HepG2 (cell line): ENCODE data around the gene CPT1B. TPM values are rescaled to one million over a fixed set of nuclear protein-coding genes. Genes with fewer than 3 reads are reported as not detected.

Source experiments
- ATAC-seq: fragments of 200-7000 bp; cut with Tn5 transposase; 3 replicates; pipeline ENCODE4 v1.9.1; 2020; ENCODE audit warnings: mild to moderate bottlenecking, moderate library complexity
- BruUV-seq: library from RNA; stranded (reverse); fragments of 400-500 nt; replicated peaks from 2 replicates; lab custom pipeline; 2021; lab: Mats Ljungman, UMichigan
- CTCF ChIA-PET: fragments of 300-600 bp; formaldehyde crosslinking; extraction: SDS; loops from one replicate; lab custom pipeline; 2021; ENCODE audit warnings: low total read pairs, inconsistent platforms, low intra/inter-chr PET ratio; lab: Yijun Ruan, JAX
- POLR2A ChIA-PET: fragments of 350-600 bp; sonication (Branson Sonifier 250); formaldehyde crosslinking; loops from one replicate; lab custom pipeline; 2020; ENCODE audit warnings: antibody characterized with exemption, inconsistent platforms; lab: Yijun Ruan, JAX
- DNase-seq: peaks from one replicate; pipeline ENCODE4 v3.0.0-alpha.2; 2015; ENCODE audit warnings: low spot score
- FAIRE-seq: peaks from 3 replicates; lab custom pipeline; 2011; peaks lifted over from hg19 to GRCh38; lab: Jason Lieb, UNC
- H2AFZ ChIP-seq: one replicate; pipeline ENCODE4 v1.6.1; 2011; ENCODE audit warnings: low read length, inconsistent platforms
- H3K27ac ChIP-seq: fragments of 300-600 bp; 3 replicates; pipeline ENCODE4 v1.8.0; 2011; ENCODE audit warnings: mixed run types, mild to moderate bottlenecking, mixed read lengths, low read length, inconsistent platforms; ENCODE audit not compliant: insufficient read depth; ENCODE audit errors: extremely low read length
- H3K27me3 ChIP-seq, 2 experiments: fragments of 200-600 bp in 1 of 2; 2 replicates in 1 of 2; 3 replicates in 1 of 2; pipeline versions ENCODE4 v1.6.0 to v1.8.0; 2011; ENCODE audit warnings: low read length in 2 of 2, mild to moderate bottlenecking in 2 of 2, moderate library complexity in 2 of 2, inconsistent platforms in 1 of 2; ENCODE audit not compliant: insufficient read depth in 2 of 2, control insufficient read depth in 1 of 2
- H3K36me3 ChIP-seq, 2 experiments: fragments of 200-600 bp in 1 of 2; replicated peaks in 1 of 2; 2 replicates in 1 of 2; 3 replicates in 1 of 2; pipeline versions ENCODE4 v1.5.1 to v1.8.0; 2011; ENCODE audit warnings: low read length in 2 of 2, inconsistent platforms in 1 of 2; ENCODE audit not compliant: insufficient read depth in 2 of 2, control insufficient read depth in 1 of 2
- H3K4me1 ChIP-seq: 2 replicates; pipeline ENCODE4 v1.5.1; 2012; ENCODE audit warnings: low read length, inconsistent platforms; ENCODE audit not compliant: insufficient read depth
- H3K4me2 ChIP-seq: 2 replicates; pipeline ENCODE4 v1.6.0; 2011; ENCODE audit warnings: low read depth, low read length, inconsistent platforms
- H3K4me3 ChIP-seq, 3 experiments: fragments of 200-600 bp in 1 of 3; sonication (generic), shearing (Covaris generic) in 1 of 3; replicated peaks in 1 of 3; 2 replicates each; pipeline ENCODE4 v1.5.1; 2011 to 2016; ENCODE audit warnings: low read length in 3 of 3, inconsistent platforms in 2 of 3, low read depth in 2 of 3, mild to moderate bottlenecking in 2 of 3, control low read depth in 1 of 3, mixed read lengths in 1 of 3; ENCODE audit not compliant: insufficient read depth in 1 of 3
- H3K79me2 ChIP-seq: one replicate; pipeline ENCODE4 v1.6.1; 2011; ENCODE audit warnings: low read length, inconsistent platforms; ENCODE audit not compliant: insufficient read depth
- H3K9ac ChIP-seq: 2 replicates; pipeline ENCODE4 v1.6.0; 2011; ENCODE audit warnings: mild to moderate bottlenecking, low read depth, low read length, inconsistent platforms; ENCODE audit not compliant: insufficient read depth
- H3K9me3 ChIP-seq: 2 replicates; pipeline ENCODE4 v1.5.1; 2012; ENCODE audit warnings: mild to moderate bottlenecking, low read length
- H4K20me1 ChIP-seq: 2 replicates; pipeline ENCODE4 v1.6.0; 2011; ENCODE audit warnings: inconsistent platforms, mild to moderate bottlenecking, low read length, moderate library complexity; ENCODE audit not compliant: insufficient read depth
- FLYWCH1 ChIP-seq: sonication (generic); formaldehyde crosslinking; IDR thresholded peaks from 2 replicates; pipeline ENCODE4 v1.8.1; 2023; ENCODE audit warnings: mild to moderate bottlenecking, missing genetic modification reagents
- NR2F1 ChIP-seq, 2 experiments: fragments of 450-650 bp in 1 of 2; formaldehyde crosslinking in 1 of 2; IDR thresholded peaks; 2 replicates each; pipeline versions ENCODE4 v1.5.0 to v1.6.1; 2016 to 2020; ENCODE audit warnings: mild to moderate bottlenecking in 1 of 2, missing compliant biosample characterization in 1 of 2, missing genetic modification reagents in 1 of 2, moderate library complexity in 1 of 2
- POGZ ChIP-seq: sonication (generic); formaldehyde crosslinking; IDR thresholded peaks from 2 replicates; pipeline ENCODE4 v1.4.0; 2020; ENCODE audit warnings: mild to moderate bottlenecking, missing genetic modification reagents
- RBFOX2 ChIP-seq: fragments of 200-400 bp; formaldehyde crosslinking; IDR thresholded peaks from 2 replicates; pipeline ENCODE4 v1.6.1; 2017; ENCODE audit warnings: low read depth, mild to moderate bottlenecking, low read length
- RBM22 ChIP-seq: fragments of 200-400 bp; formaldehyde crosslinking; optimal IDR thresholded peaks from 2 replicates; pipeline ENCODE3; 2017; ENCODE audit warnings: mild to moderate bottlenecking, low read length, moderate library complexity
- REPIN1 ChIP-seq: sonication (generic); formaldehyde crosslinking; IDR thresholded peaks from 2 replicates; pipeline ENCODE4 v1.8.0; 2022; ENCODE audit warnings: missing genetic modification reagents, low read depth, mild to moderate bottlenecking, borderline replicate concordance
- SOX13 ChIP-seq, 3 experiments: fragments of 450-650 bp in 1 of 3; sonication (generic) in 1 of 3; formaldehyde crosslinking in 1 of 3; IDR thresholded peaks in 2 of 3; conservative IDR thresholded peaks in 1 of 3; 2 replicates each; pipeline versions ENCODE4 v1.5.0 to v1.6.1; 2016 to 2020; ENCODE audit warnings: antibody characterized with exemption in 1 of 3, mild to moderate bottlenecking in 1 of 3, missing compliant biosample characterization in 1 of 3, missing genetic modification reagents in 1 of 3, moderate library complexity in 1 of 3
- TOE1 ChIP-seq: sonication (generic); formaldehyde crosslinking; IDR thresholded peaks from 2 replicates; pipeline ENCODE4 v1.4.0; 2020; ENCODE audit warnings: mild to moderate bottlenecking, missing genetic modification reagents
- ZKSCAN1 ChIP-seq: fragments of 150-350 bp; IDR thresholded peaks from 2 replicates; pipeline ENCODE4 v1.6.1; 2014; ENCODE audit warnings: low read length
- ZMAT3 ChIP-seq: sonication (generic); formaldehyde crosslinking; conservative IDR thresholded peaks from 2 replicates; pipeline ENCODE4 v1.7.0; 2021; ENCODE audit warnings: missing genetic modification reagents
- ZNF720 ChIP-seq: sonication (generic); formaldehyde crosslinking; IDR thresholded peaks from 2 replicates; pipeline ENCODE4 v1.4.0; 2020; ENCODE audit warnings: missing genetic modification reagents
- ZNF773 ChIP-seq: sonication (generic); formaldehyde crosslinking; IDR thresholded peaks from 2 replicates; pipeline ENCODE4 v1.4.0; 2020; ENCODE audit warnings: missing genetic modification reagents, borderline replicate concordance
- WGBS: methylation state at CpG from one replicate; pipeline ENCODE4 v1.1.6; 2017; ENCODE audit warnings: low lambda C conversion rate; 5-methylcytosine and 5-hydroxymethylcytosine counted together
- in situ Hi-C: cut with HindIII; loops from 2 replicates; pipeline ENCODE4 v1.10.0; 2017; ENCODE audit warnings: low pct_unique_long_range_greater_than_20kb; ENCODE audit not compliant: extremely low pct_ligation_motif_present
- intact Hi-C: fragments of 100-400 bp; cut with micrococcal nuclease; formaldehyde crosslinking; loops from one replicate; pipeline ENCODE4 v1.10.0; 2022; ENCODE audit not compliant: unreplicated experiment
- polyA plus RNA-seq, 8 experiments: library from polyadenylated mRNA; depleted of rRNA in 3 of 8; stranded (reverse) in 7 of 8; unstranded in 1 of 8; fragments of >200 nt; fragmentation: Illumina TruSeq in 4 of 8; extraction: Trizol in 4 of 8; gene quantifications; 2 replicates each; pipeline versions ENCODE4 v1.2.1 to v1.2.3, GENCODE V29; 2011 to 2016; ENCODE audit warnings: low read depth in 4 of 8, missing spikeins in 1 of 8, mixed read lengths in 1 of 8; ENCODE audit not compliant: insufficient read depth in 1 of 8
- total RNA-seq, 5 experiments: library from RNA; depleted of rRNA; stranded (reverse); fragments of >200 nt; fragmentation: Illumina TruSeq; extraction: Trizol; gene quantifications; 2 replicates each; pipeline ENCODE4 v1.2.3, GENCODE V29; 2016; ENCODE audit warnings: low read depth in 1 of 5
- TF ChIP-seq, protein P1 (sequence below): sonication (generic); formaldehyde crosslinking; IDR thresholded peaks from 2 replicates; pipeline ENCODE4 v1.4.0; 2020; ENCODE audit warnings: missing genetic modification reagents
- TF ChIP-seq, protein P2 (sequence below): sonication (generic); formaldehyde crosslinking; IDR thresholded peaks from 2 replicates; pipeline ENCODE4 v1.4.0; 2020; ENCODE audit warnings: missing genetic modification reagents

The CPT1B gene
- total and polyA plus RNA-seq, 2 of the 13 experiments (the other 11 are each of a cell fraction or from before 2014, with no cell fraction given) = 9.2 to 19.5 TPM

DNA sequence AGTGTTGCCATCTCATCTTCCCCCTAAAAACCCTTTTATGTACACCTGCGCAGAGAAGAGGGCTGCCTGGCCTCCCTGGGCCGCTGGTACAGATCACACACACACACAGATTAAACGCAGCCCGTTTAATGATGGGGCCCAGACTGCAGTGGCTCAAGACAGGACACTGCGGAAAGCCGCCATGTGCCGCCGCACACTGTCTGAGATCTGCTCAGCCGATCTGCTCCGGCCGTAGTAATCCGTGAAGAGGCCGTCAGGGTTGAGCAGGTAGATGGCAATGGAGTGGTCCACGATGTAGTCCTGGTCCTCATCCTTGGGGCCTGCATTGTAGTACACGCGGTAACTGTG, 54.8 kb downstream of the CPT1B start:
- Histone ChIP-seq H3K27ac (no peak overlapping the region), H4K20me1 (peaks cover 19% of the 10 kb centered on the region), H3K4me1 (peaks cover 33% of the 10 kb centered on the region), H3K4me3 (peak overlapping the region in 1 of 3 experiments; percentile 83; a peak in 1 of 6 replicates)
- POLR2A ChIA-PET = interaction anchor here (1.0 to 4.2 kb wide), 2 partner anchors 16 to 39 kb away, joined by 3 to 97 read pairs; partner anchors contain the start of genes LMF2 and NCAPH2
- in situ Hi-C loops = no loop called here
- TF ChIP-seq, protein P1, sequence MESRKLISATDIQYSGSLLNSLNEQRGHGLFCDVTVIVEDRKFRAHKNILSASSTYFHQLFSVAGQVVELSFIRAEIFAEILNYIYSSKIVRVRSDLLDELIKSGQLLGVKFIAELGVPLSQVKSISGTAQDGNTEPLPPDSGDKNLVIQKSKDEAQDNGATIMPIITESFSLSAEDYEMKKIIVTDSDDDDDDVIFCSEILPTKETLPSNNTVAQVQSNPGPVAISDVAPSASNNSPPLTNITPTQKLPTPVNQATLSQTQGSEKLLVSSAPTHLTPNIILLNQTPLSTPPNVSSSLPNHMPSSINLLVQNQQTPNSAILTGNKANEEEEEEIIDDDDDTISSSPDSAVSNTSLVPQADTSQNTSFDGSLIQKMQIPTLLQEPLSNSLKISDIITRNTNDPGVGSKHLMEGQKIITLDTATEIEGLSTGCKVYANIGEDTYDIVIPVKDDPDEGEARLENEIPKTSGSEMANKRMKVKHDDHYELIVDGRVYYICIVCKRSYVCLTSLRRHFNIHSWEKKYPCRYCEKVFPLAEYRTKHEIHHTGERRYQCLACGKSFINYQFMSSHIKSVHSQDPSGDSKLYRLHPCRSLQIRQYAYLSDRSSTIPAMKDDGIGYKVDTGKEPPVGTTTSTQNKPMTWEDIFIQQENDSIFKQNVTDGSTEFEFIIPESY (CRISPR knock-in tag) = 0 out of 2 replicates have a peak, but pooled peaks have one; percentile 11
- TF ChIP-seq ZKSCAN1 = no peak
- TF ChIP-seq, all 625 proteins: peak for 1
- BruUV-seq = no TSS peak
- Histone ChIP-seq H3K27me3 (no peaks in the 10 kb centered on the region), H2AFZ (no peak overlapping the region), H3K79me2 (peaks cover 20% of the 10 kb centered on the region), H3K9me3 (no peaks in the 10 kb centered on the region), H3K9ac (no peak overlapping the region), H3K4me2 (no peak overlapping the region), H3K36me3 (peaks cover 12 to 38% of the 10 kb centered on the region in 2 experiments; a peak in 4 of 5 replicates)
- intact Hi-C loops = no loop called here
- ATAC-seq (no peak), FAIRE-seq (no peak), DNase-seq (no peak)
- whole genome bisulfite sequencing = 96% methylated on average over 5 of the region's 16 CpGs
- CTCF ChIA-PET = no interaction called here

DNA sequence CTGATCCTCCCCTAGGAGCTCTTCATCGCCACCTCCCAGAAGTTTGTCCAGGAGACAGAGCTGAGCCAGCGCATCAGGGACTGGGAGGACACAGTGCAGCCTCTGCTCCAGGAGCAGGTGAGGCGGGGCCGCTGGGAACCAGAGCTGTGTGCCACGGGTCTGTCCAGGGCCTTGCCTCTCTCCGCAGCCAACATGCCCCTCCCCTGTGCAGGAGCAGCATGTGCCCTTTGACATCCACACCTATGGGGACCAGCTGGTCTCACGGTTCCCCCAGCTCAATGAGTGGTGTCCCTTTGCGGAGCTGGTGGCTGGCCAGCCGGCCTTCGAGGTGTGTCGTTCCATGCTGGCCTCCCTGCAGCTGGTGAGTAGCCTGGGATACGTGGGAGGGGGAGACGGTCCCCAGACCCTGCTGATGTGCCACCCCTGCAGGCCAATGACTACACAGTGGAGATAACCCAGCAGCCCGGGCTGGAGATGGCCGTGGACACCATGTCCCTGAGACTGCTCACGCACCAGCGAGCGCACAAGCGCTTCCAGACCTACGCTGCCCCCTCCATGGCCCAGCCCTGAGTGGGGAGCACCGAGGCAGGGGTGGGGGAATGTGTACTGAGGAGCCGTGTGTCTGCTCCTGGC, 55.3 kb downstream of the CPT1B start:
- H3K79me2 ChIP-seq = peaks cover 20% of the 10 kb centered on the region
- H3K36me3 ChIP-seq = peaks cover 16 to 43% of the 10 kb centered on the region in 2 experiments; a peak in 4 of 5 replicates
- H4K20me1 ChIP-seq = peaks cover 19% of the 10 kb centered on the region
- no TSS peak for BruUV-seq
- no peak overlapping the region for H3K4me2 ChIP-seq
- in situ Hi-C loops (no loop called here), intact Hi-C loops (no loop called here)
- ChIA-PET CTCF (no interaction called here), POLR2A (interaction anchor here (1.0 kb wide), 1 partner anchor 38 kb away, joined by 3 read pairs; no protein-coding TSS in a partner anchor)
- FAIRE-seq = no peak
- H3K4me3 ChIP-seq = no peak overlapping the region
- H3K9ac ChIP-seq = no peak overlapping the region
- H3K27ac ChIP-seq = no peak overlapping the region
- no peaks in the 10 kb centered on the region for H3K9me3 ChIP-seq
- no peak overlapping the region for H2AFZ ChIP-seq
- no peak for ATAC-seq
- DNase-seq = no peak
- H3K27me3 ChIP-seq = no peaks in the 10 kb centered on the region
- WGBS = 98% methylated on average over 11 of the region's 22 CpGs
- peaks cover 28% of the 10 kb centered on the region for H3K4me1 ChIP-seq
- TF ChIP-seq ZMAT3 (no peak), NR2F1 (CRISPR knock-in tag; IDR thresholded peaks at IDR 0.05) (no peak), RBM22 (no peak), ZNF720 (CRISPR knock-in tag) (no peak), TOE1 (no peak), RBFOX2 (peak; percentile 46), POGZ (CRISPR knock-in tag) (no peak), FLYWCH1 (CRISPR knock-in tag) (no peak), REPIN1 (CRISPR knock-in tag) (no peak), SOX13 (IDR thresholded peaks at IDR 0.05) (no peak), SOX13 (CRISPR knock-in tag; conservative IDR thresholded peaks at IDR 0.05 in 1 of 2, IDR thresholded peaks at IDR 0.05 in 1 of 2) (no peak), ZNF773 (CRISPR knock-in tag) (no peak)
- TF ChIP-seq, protein P2, sequence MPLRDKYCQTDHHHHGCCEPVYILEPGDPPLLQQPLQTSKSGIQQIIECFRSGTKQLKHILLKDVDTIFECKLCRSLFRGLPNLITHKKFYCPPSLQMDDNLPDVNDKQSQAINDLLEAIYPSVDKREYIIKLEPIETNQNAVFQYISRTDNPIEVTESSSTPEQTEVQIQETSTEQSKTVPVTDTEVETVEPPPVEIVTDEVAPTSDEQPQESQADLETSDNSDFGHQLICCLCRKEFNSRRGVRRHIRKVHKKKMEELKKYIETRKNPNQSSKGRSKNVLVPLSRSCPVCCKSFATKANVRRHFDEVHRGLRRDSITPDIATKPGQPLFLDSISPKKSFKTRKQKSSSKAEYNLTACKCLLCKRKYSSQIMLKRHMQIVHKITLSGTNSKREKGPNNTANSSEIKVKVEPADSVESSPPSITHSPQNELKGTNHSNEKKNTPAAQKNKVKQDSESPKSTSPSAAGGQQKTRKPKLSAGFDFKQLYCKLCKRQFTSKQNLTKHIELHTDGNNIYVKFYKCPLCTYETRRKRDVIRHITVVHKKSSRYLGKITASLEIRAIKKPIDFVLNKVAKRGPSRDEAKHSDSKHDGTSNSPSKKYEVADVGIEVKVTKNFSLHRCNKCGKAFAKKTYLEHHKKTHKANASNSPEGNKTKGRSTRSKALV (CRISPR knock-in tag) = no peak
